GM21825 (cell line): ENCODE measurements around the gene MACIR.

Experiments
- ATAC-seq: cut with Tn5 transposase; IDR thresholded peaks from one replicate; pipeline ENCODE4 v1.9.1; 2021; ENCODE audit warnings: mild to moderate bottlenecking, moderate library complexity; ENCODE audit not compliant: unreplicated experiment

MACIR gene

GRCh38 chr5:103244398-103244797 is 14.2 kb upstream of the MACIR start:
- ATAC-seq, result no peak

GRCh38 chr5:103245761-103246160 is 12.8 kb upstream of the MACIR start:
- no peak for ATAC-seq

GRCh38 chr5:103247118-103247517 is 11.4 kb upstream of the MACIR start:
- ATAC-seq, result no peak

GRCh38 chr5:103249068-103249467 is 9.5 kb upstream of the MACIR start:
- ATAC-seq, result no peak

- ATAC-seq, result no peak
Measured at GRCh38 chr5:103254921-103255320, 3.6 kb upstream of the MACIR start.

GRCh38 chr5:103255691-103256090 is 2.9 kb upstream of the MACIR start:
- ATAC-seq, result no peak

GRCh38 chr5:103256178-103256577 is 2.4 kb upstream of the MACIR start:
- ATAC-seq, result no peak

GRCh38 chr5:103258957-103259704 is 568 bp downstream of the MACIR start:
- peak; percentile 37 for ATAC-seq

GRCh38 chr5:103259705-103260355 is 1.3 kb downstream of the MACIR start:
- ATAC-seq, result no peak

GRCh38 chr5:103260951-103261350 is 2.4 kb downstream of the MACIR start:
- peak; percentile 20 for ATAC-seq

GRCh38 chr5:103262422-103262871 is 3.9 kb downstream of the MACIR start:
- ATAC-seq, result no peak

- ATAC-seq, result no peak
Measured at GRCh38 chr5:103263054-103263453, 4.5 kb downstream of the MACIR start.

- no peak for ATAC-seq
Measured at GRCh38 chr5:103264508-103264907, 5.9 kb downstream of the MACIR start.

- ATAC-seq, result no peak
Measured at GRCh38 chr5:103270581-103270980, 12.0 kb downstream of the MACIR start.

GRCh38 chr5:103271570-103272289 is 13.2 kb downstream of the MACIR start:
- no peak for ATAC-seq

GRCh38 chr5:103272377-103272776 is 13.8 kb downstream of the MACIR start:
- ATAC-seq, result no peak

GRCh38 chr5:103273952-103274351 is 15.4 kb downstream of the MACIR start:
- no peak for ATAC-seq

GRCh38 chr5:103275851-103276250 is 17.3 kb downstream of the MACIR start:
- ATAC-seq, result no peak

- ATAC-seq, result no peak
Measured at GRCh38 chr5:103280967-103281366, 22.4 kb downstream of the MACIR start.

- ATAC-seq, result no peak
Measured at GRCh38 chr5:103283120-103283519, 24.6 kb downstream of the MACIR start.

GRCh38 chr5:103283869-103284268 is 25.3 kb downstream of the MACIR start:
- ATAC-seq, result no peak

- no peak for ATAC-seq
Measured at GRCh38 chr5:103286622-103287021, 28.1 kb downstream of the MACIR start.
